Activated naive CD8-positive, alpha-beta T cell treated with anti-CD3 and anti-CD28 coated beads, Interleukin-2, amount 10 ng/mL, durations not matched to agents 7 days and 5 days (primary cell): ENCODE results near the gene CD37. TPM values are rescaled to one million over a fixed set of nuclear protein-coding genes. Genes with fewer than 3 reads are reported as not detected.

Experiments used
- ATAC-seq: fragments of 150-1000 bp; cut with Tn5 transposase; one replicate; pipeline ENCODE4 v1.10.0; 2021; ENCODE audit warnings: low read depth, moderate library complexity
- POLR2A ChIA-PET: fragments of 350-600 bp; sonication (Branson Sonifier 250); formaldehyde crosslinking; loops from one replicate; lab custom pipeline; 2021; ENCODE audit warnings: antibody characterized with exemption; lab: Charles Lee
- DNase-seq: peaks from one replicate; pipeline ENCODE4 v3.0.0; 2021
- H3K27ac Mint-ChIP-seq: one replicate; pipeline ENCODE4 v1.8.0; 2022; ENCODE audit warnings: mild to moderate bottlenecking, mixed read lengths
- H3K27me3 Mint-ChIP-seq: one replicate; pipeline ENCODE4 v1.8.0; 2022; ENCODE audit warnings: mild to moderate bottlenecking, moderate library complexity, mixed read lengths
- H3K36me3 Mint-ChIP-seq: one replicate; pipeline ENCODE4 v1.8.0; 2021; ENCODE audit warnings: mild to moderate bottlenecking, mixed read lengths
- H3K4me1 Mint-ChIP-seq: one replicate; pipeline ENCODE4 v1.8.0; 2021; ENCODE audit warnings: mixed read lengths
- H3K4me3 Mint-ChIP-seq: one replicate; pipeline ENCODE4 v1.8.0; 2022; ENCODE audit warnings: mild to moderate bottlenecking, moderate library complexity, mixed read lengths
- H3K9me3 Mint-ChIP-seq: one replicate; pipeline ENCODE4 v1.8.0; 2021; ENCODE audit warnings: mixed read lengths
- microRNA-seq: library from miRNA; unstranded; fragments of <30 nt; microRNA quantifications from one replicate; pipeline ENCODE4 v1.2.0, GENCODE V29; 2022
- total RNA-seq, 2 experiments: library from RNA; stranded (reverse); gene quantifications; one replicate each; pipeline ENCODE4 v1.2.3, GENCODE V29; 2021

CD37 gene
- total RNA-seq, 2 experiments from 2014 or later, result 246 to 258 TPM

DNA sequence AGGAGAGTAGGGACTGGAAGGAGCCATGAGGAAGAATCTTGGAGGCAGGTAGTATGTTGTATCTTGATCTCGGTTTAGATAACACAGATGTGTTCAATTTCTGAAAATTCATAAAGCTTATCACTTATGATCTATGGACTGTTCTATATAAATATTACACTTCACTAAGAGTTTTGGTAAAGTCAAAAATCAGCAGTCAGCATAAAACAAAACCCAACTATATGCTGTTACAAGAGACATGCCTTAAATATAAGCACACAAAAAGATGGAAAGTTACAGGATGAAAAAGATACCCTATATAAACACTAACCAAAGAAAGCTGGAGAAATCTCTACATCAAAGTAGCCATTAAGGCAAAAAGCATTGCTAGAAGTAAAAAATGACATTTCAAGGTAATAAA is 48.4 kb downstream of the CD37 start:
- peaks cover under 1% of the 10 kb centered on the region for H3K27me3 Mint-ChIP-seq
- POLR2A ChIA-PET, result no interaction called here
- DNase-seq (no peak), ATAC-seq (no peak)
- peaks cover 4% of the 10 kb centered on the region for H3K9me3 Mint-ChIP-seq
- H3K4me3 Mint-ChIP-seq, result no peak overlapping the region
- no peak overlapping the region for H3K27ac Mint-ChIP-seq
- H3K4me1 Mint-ChIP-seq, result peaks cover 4% of the 10 kb centered on the region
- no peaks in the 10 kb centered on the region for H3K36me3 Mint-ChIP-seq

DNA sequence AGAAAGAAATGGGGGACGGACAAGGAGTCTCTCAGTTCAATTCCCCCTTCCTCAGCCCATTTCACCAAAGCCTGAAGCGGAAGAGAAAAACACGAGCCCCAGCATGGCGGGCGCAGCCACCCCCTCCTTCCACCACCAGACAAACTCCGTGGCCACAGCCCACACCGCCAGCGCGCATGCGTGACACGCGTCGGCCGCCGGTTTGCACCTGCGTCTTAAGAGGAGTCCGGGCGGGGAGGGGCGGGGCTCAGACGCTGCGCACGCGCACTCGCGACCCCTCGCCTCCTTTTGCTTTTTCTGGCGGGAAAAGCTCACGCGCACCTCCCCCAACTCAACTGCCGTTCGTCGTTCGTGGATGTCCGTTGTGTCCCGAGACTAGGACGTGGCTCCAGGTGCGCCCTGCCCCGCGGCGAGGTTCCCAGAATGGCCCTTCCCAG is 52.7 kb downstream of the CD37 start, which contains the start of gene KASH5:
KASH5 (plus strand) TSS at position 314 of the 437 bp plus-strand sequence. CDS start 2,635 bp downstream, outside the sequence.
- peak; percentile 55 for ATAC-seq
- Mint-ChIP-seq H3K36me3 (no peaks in the 10 kb centered on the region), H3K27ac (peak within 1 kb of the TSS; percentile 75), H3K27me3 (peaks cover 17% of the 10 kb centered on the region), H3K9me3 (no peaks in the 10 kb centered on the region), H3K4me1 (peaks cover 14% of the 10 kb centered on the region), H3K4me3 (peak within 1 kb of the TSS; percentile 39)
- POLR2A ChIA-PET, result interaction anchor here (0.8 to 1.1 kb wide), 3 partner anchors 64 to 87 kb away, joined by 3 to 4 read pairs (median 3); partner anchors contain the start of gene PIH1D1
- peak; percentile 87 for DNase-seq

DNA sequence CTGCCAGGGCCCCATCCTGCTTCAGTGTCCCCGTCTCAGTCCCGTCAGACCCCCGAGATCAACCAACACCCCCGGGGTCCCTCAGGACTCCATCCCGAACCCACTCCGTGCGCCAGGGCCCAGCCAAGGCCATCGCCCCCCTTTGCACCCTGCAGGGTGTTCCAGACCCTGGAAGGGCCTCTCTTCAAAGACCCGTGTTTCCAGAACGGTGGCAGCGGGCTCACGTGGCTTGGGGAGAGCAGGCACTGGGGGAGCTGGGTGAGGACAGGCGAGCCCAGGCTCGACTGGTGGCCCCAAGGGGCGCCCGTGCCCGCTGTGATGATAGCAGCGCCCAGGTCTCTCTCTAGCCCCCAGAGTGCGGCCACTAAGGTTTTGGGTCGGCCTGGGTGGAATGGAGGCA is 54.2 kb downstream of the CD37 start:
- peaks cover 18% of the 10 kb centered on the region for H3K27me3 Mint-ChIP-seq
- H3K4me3 Mint-ChIP-seq, result no peak overlapping the region
- no peaks in the 10 kb centered on the region for H3K9me3 Mint-ChIP-seq
- H3K4me1 Mint-ChIP-seq, result peaks cover 14% of the 10 kb centered on the region
- no peak overlapping the region for H3K27ac Mint-ChIP-seq
- no peaks in the 10 kb centered on the region for H3K36me3 Mint-ChIP-seq
- POLR2A ChIA-PET, result interaction anchor here (0.6 to 1.2 kb wide), 2 partner anchors 51 to 55 kb away, joined by 3 read pairs; no protein-coding TSS in a partner anchor
- ATAC-seq (no peak), DNase-seq (no peak)

Small RNAs within 50 kb of the gene (microRNA-seq; reads per million reads assigned to microRNA genes)
- not detected for gene MIR4324

Other genes starting within 250 kb of the CD37 start
- 100 to 1,000 TPM; 321 to 328 TPM for gene SNRNP70, start 250.0 kb upstream of the CD37 start, total RNA-seq
- gene LIN7B, start 221.0 kb upstream of the CD37 start, total RNA-seq, result 10 to 100 TPM in 1 of 2 experiments, 1 to 10 TPM in 1; 8.9 to 10.1 TPM
- gene C19orf73, start 216.3 kb upstream of the CD37 start, total RNA-seq, result 1 to 10 TPM; 1.3 to 1.7 TPM
- 1 to 10 TPM; 3.6 to 4.6 TPM for gene PPFIA3, start 215.9 kb upstream of the CD37 start, total RNA-seq
- not detected for gene HRC, start 180.0 kb upstream of the CD37 start, total RNA-seq
- gene TRPM4, start 177.6 kb upstream of the CD37 start, total RNA-seq, result under 1 TPM; 0.19 to 0.34 TPM
- 1 to 10 TPM; 3.7 to 5.1 TPM for gene SLC6A16, start 10.2 kb upstream of the CD37 start, total RNA-seq
- gene TEAD2, start 27.0 kb downstream of the CD37 start, total RNA-seq, result not detected
- gene DKKL1, start 28.5 kb downstream of the CD37 start, total RNA-seq, result not detected
- not detected for gene KASH5, start 52.8 kb downstream of the CD37 start, total RNA-seq
- gene PTH2, start 88.0 kb downstream of the CD37 start, total RNA-seq, result not detected
- not detected for gene GFY, start 90.0 kb downstream of the CD37 start, total RNA-seq
- under 1 TPM; 0.14 to 0.25 TPM for gene SLC17A7, start 106.1 kb downstream of the CD37 start, total RNA-seq
- 100 to 1,000 TPM; 143 to 148 TPM for gene PIH1D1, start 116.4 kb downstream of the CD37 start, total RNA-seq
- 10 to 100 TPM; 41.8 to 42.9 TPM for gene ALDH16A1, start 117.8 kb downstream of the CD37 start, total RNA-seq
- gene FLT3LG, start 138.8 kb downstream of the CD37 start, total RNA-seq, result 100 to 1,000 TPM; 250 to 282 TPM
- 1,000 to 10,000 TPM; 2,936 to 3,173 TPM for gene RPL13A, start 152.2 kb downstream of the CD37 start, total RNA-seq
- gene RPS11, start 161.0 kb downstream of the CD37 start, total RNA-seq, result 1,000 to 10,000 TPM; 2,412 to 2,445 TPM
- 10 to 100 TPM; 19.8 to 24.4 TPM for gene FCGRT, start 177.3 kb downstream of the CD37 start, total RNA-seq
- gene RCN3, start 192.6 kb downstream of the CD37 start, total RNA-seq, result 1 to 10 TPM; 1.6 to 2.4 TPM
- 100 to 1,000 TPM; 122 to 125 TPM for gene NOSIP, start 245.2 kb downstream of the CD37 start, total RNA-seq
- gene PRRG2, start 245.9 kb downstream of the CD37 start, total RNA-seq, result 1 to 10 TPM; 1.5 to 2.3 TPM